Muscle layer of colon (tissue), 2 donors: ENCODE results near the gene EML4.
"Not testable (repeated sequence)": the region's sequence is repeated elsewhere in the genome, so short reads cannot be mapped to it uniquely, and the experiment has no call there.

Source experiments
- H3K27ac ChIP-seq: one replicate; pipeline ENCODE4 v1.7.0; 2013; ENCODE audit warnings: low read depth, mild to moderate bottlenecking, low read length, moderate library complexity
- H3K27me3 ChIP-seq, 2 donors: one replicate each; pipeline ENCODE4 v1.7.0; 2013; ENCODE audit warnings: low read length in 2 of 2, mild to moderate bottlenecking in 2 of 2; ENCODE audit not compliant: insufficient read depth in 2 of 2, control insufficient read depth in 1 of 2
- H3K36me3 ChIP-seq: one replicate; pipeline ENCODE4 v1.7.0; 2013; ENCODE audit warnings: mild to moderate bottlenecking, low read length; ENCODE audit not compliant: insufficient read depth
- H3K4me1 ChIP-seq: one replicate; pipeline ENCODE4 v1.7.0; 2013; ENCODE audit warnings: mild to moderate bottlenecking, low read length; ENCODE audit not compliant: insufficient read depth
- H3K4me3 ChIP-seq, 2 donors: one replicate each; pipeline ENCODE4 v1.7.0; 2013; ENCODE audit warnings: low read length in 2 of 2, low read depth in 1 of 2, mild to moderate bottlenecking in 1 of 2, moderate library complexity in 1 of 2
- H3K9ac ChIP-seq: one replicate; pipeline ENCODE4 v1.7.0; 2013; ENCODE audit warnings: low read length
- H3K9me3 ChIP-seq: one replicate; pipeline ENCODE4 v1.7.0; 2013; ENCODE audit warnings: mild to moderate bottlenecking, low read length
- donor health status: abdominal sarcoma.
- donor health status: Adenocarcinoma of cecum.

EML4 gene

GRCh38 chr2:42169100-42169873, at the start of gene EML4:
TSS of gene EML4 (plus strand) at chr2:42169353. CDS start at chr2:42169612, 259 bp downstream.
- peak within 1 kb of the TSS; percentile 82 to 85 for H3K4me3 ChIP-seq
- no peaks in the 10 kb centered on the region for H3K36me3 ChIP-seq
- no peaks in the 10 kb centered on the region for H3K9me3 ChIP-seq
- H3K27ac ChIP-seq = peak within 1 kb of the TSS; percentile 76
- H3K27me3 ChIP-seq = no peaks in the 10 kb centered on the region
- H3K9ac ChIP-seq = peak within 1 kb of the TSS; percentile 66
- peaks cover 25% of the 10 kb centered on the region for H3K4me1 ChIP-seq

- no peaks in the 10 kb centered on the region for H3K9me3 ChIP-seq
- no peak overlapping the region for H3K9ac ChIP-seq
- no peak overlapping the region for H3K4me3 ChIP-seq
- no peaks in the 10 kb centered on the region for H3K36me3 ChIP-seq
- H3K27me3 ChIP-seq = no peaks in the 10 kb centered on the region
- no peak overlapping the region for H3K27ac ChIP-seq
- peaks cover 9% of the 10 kb centered on the region for H3K4me1 ChIP-seq
These were observed 45.7 kb upstream of the EML4 start for GRCh38 chr2:42123426-42123825.

- Histone ChIP-seq H3K9ac (no peak overlapping the region), H3K4me3 (no peak overlapping the region), H3K9me3 (no peaks in the 10 kb centered on the region), H3K4me1 (peaks cover 13% of the 10 kb centered on the region), H3K27me3 (no peaks in the 10 kb centered on the region), H3K36me3 (no peaks in the 10 kb centered on the region), H3K27ac (no peak overlapping the region)
These were observed 45.0 kb upstream of the EML4 start for GRCh38 chr2:42124011-42124785.

GRCh38 chr2:42125841-42126594, 43.1 kb upstream of the EML4 start:
- Histone ChIP-seq H3K27me3 (no peaks in the 10 kb centered on the region), H3K9ac (no peak overlapping the region), H3K36me3 (no peaks in the 10 kb centered on the region), H3K9me3 (no peaks in the 10 kb centered on the region), H3K4me1 (peaks cover 14% of the 10 kb centered on the region), H3K27ac (no peak overlapping the region), H3K4me3 (no peak overlapping the region)

- not testable (repeated sequence) for H3K36me3 ChIP-seq, H3K9me3 ChIP-seq, H3K27ac ChIP-seq, H3K4me3 ChIP-seq, H3K9ac ChIP-seq, H3K27me3 ChIP-seq
- peaks cover 17% of the 10 kb centered on the region for H3K4me1 ChIP-seq
These were observed 42.3 kb upstream of the EML4 start for GRCh38 chr2:42126873-42127272.

GRCh38 chr2:42127425-42128424, 41.4 kb upstream of the EML4 start:
- no peaks in the 10 kb centered on the region for H3K9me3 ChIP-seq
- no peaks in the 10 kb centered on the region for H3K27me3 ChIP-seq
- no peak overlapping the region for H3K4me3 ChIP-seq
- H3K27ac ChIP-seq = no peak overlapping the region
- H3K9ac ChIP-seq = no peak overlapping the region
- H3K4me1 ChIP-seq = peaks cover 26% of the 10 kb centered on the region
- H3K36me3 ChIP-seq = no peaks in the 10 kb centered on the region

- Histone ChIP-seq H3K27ac (no peak overlapping the region), H3K4me1 (peaks cover 36% of the 10 kb centered on the region)
These were observed 40.2 kb upstream of the EML4 start for GRCh38 chr2:42128721-42129486.

GRCh38 chr2:42129487-42129852, 39.7 kb upstream of the EML4 start:
- Histone ChIP-seq H3K27ac (no peak overlapping the region), H3K36me3 (no peaks in the 10 kb centered on the region)

More at GRCh38 chr2:42128721-42129486, 40.2 kb upstream of the EML4 start:
- Histone ChIP-seq H3K9me3 (no peaks in the 10 kb centered on the region), H3K4me3 (no peak overlapping the region), H3K9ac (no peak overlapping the region), H3K36me3 (no peaks in the 10 kb centered on the region), H3K27me3 (no peaks in the 10 kb centered on the region)

GRCh38 chr2:42129947-42130346, 39.2 kb upstream of the EML4 start:
- H3K4me1 ChIP-seq = peaks cover 36% of the 10 kb centered on the region
- no peak overlapping the region for H3K4me3 ChIP-seq
- no peaks in the 10 kb centered on the region for H3K36me3 ChIP-seq

More at GRCh38 chr2:42129487-42129852, 39.7 kb upstream of the EML4 start:
- Histone ChIP-seq H3K9ac (no peak overlapping the region), H3K9me3 (no peaks in the 10 kb centered on the region), H3K4me1 (peaks cover 36% of the 10 kb centered on the region), H3K4me3 (no peak overlapping the region), H3K27me3 (no peaks in the 10 kb centered on the region)

GRCh38 chr2:42130858-42131257, 38.3 kb upstream of the EML4 start:
- H3K36me3 ChIP-seq, H3K27me3 ChIP-seq, H3K9ac ChIP-seq, H3K9me3 ChIP-seq, H3K4me3 ChIP-seq, H3K27ac ChIP-seq: not testable (repeated sequence)
- peaks cover 36% of the 10 kb centered on the region for H3K4me1 ChIP-seq

More at GRCh38 chr2:42129947-42130346, 39.2 kb upstream of the EML4 start:
- no peaks in the 10 kb centered on the region for H3K9me3 ChIP-seq
- no peak overlapping the region for H3K9ac ChIP-seq
- H3K27me3 ChIP-seq = no peaks in the 10 kb centered on the region
- no peak overlapping the region for H3K27ac ChIP-seq
